Right lobe of liver (tissue), 6 donors: ENCODE measurements around the gene C9orf72. TPM values are rescaled to one million over a fixed set of nuclear protein-coding genes. Genes with fewer than 3 reads are reported as not detected.

Source experiments
- ATAC-seq, 4 donors: fragments of 200-7000 bp; cut with Tn5 transposase; one replicate each; pipeline ENCODE4 v1.9.1; 2020; ENCODE audit warnings: mild to moderate bottlenecking in 4 of 4, moderate library complexity in 4 of 4
- DNase-seq, 3 donors: peaks; one replicate each; pipeline ENCODE4 v3.0.0-alpha.2; 2020
- H3K27ac ChIP-seq, 3 donors: fragments of 200-600 bp; one replicate each; pipeline ENCODE4 v1.8.0; 2022
- H3K27me3 ChIP-seq, 2 donors: fragments of 200-600 bp; one replicate each; pipeline ENCODE4 v1.8.0; 2022
- H3K36me3 ChIP-seq, 4 donors: fragments of 200-600 bp; sonication (generic) in 1 of 4; one replicate each; pipeline versions ENCODE4 v1.5.1 to v1.8.0; 2017 to 2022; ENCODE audit warnings: control low read depth in 1 of 4
- H3K4me1 ChIP-seq, 4 donors: fragments of 200-600 bp; sonication (generic) in 1 of 4; one replicate each; pipeline versions ENCODE4 v1.5.1 to v1.8.0; 2017 to 2022; ENCODE audit warnings: control low read depth in 1 of 4
- H3K4me3 ChIP-seq, 3 donors: fragments of 200-600 bp; one replicate each; pipeline ENCODE4 v1.8.0; 2022
- H3K9me3 ChIP-seq, 4 donors: fragments of 200-600 bp; sonication (generic) in 1 of 4; one replicate each; pipeline versions ENCODE4 v1.5.1 to v1.8.0; 2017 to 2022; ENCODE audit warnings: control low read depth in 1 of 4
- POLR2A ChIP-seq: fragments of 450-650 bp; IDR thresholded peaks from one replicate; pipeline ENCODE4 v1.6.1; 2017; ENCODE audit warnings: antibody characterized with exemption, mild to moderate bottlenecking
- WGBS: methylation state at CpG from one replicate; pipeline ENCODE4 v1.1.6; 2018; ENCODE audit warnings: low coverage, low lambda C conversion rate; ENCODE audit not compliant: insufficient coverage; ENCODE audit errors: missing lambda C conversion rate; 5-methylcytosine and 5-hydroxymethylcytosine counted together
- intact Hi-C, 2 donors: fragments of 100-400 bp; cut with DNase I; formaldehyde crosslinking; loops; one replicate each; pipeline versions ENCODE4 v1.11.2 to v1.14.1; 2022
- total RNA-seq, 6 experiments: library from RNA; depleted of rRNA in 2 of 6; stranded (reverse); fragments of >200 nt in 2 of 6; fragmentation: NEBNext Ultra II Directional in 3 of 6; extraction: Animal tissue kit (Norgen Biotek cat#: 25700) in 3 of 6; gene quantifications; one replicate each; pipeline versions ENCODE4 v1.1.0 to v1.2.4, GENCODE V29; 2016 to 2023
- TF ChIP-seq, protein P1 (sequence below), 4 donors: fragments of 200-600 bp in 3 of 4; fragments of 450-650 bp in 1 of 4; IDR thresholded peaks; one replicate each; pipeline versions ENCODE4 v1.5.1 to v1.8.0; 2016 to 2022; ENCODE audit warnings: antibody characterized with exemption in 4 of 4, mild to moderate bottlenecking in 2 of 4
- donor health status: DM: no; HTN: yes; CAD: no.
- donor health status: DM: no; HTN: no; CAD: no.
- donor health status: DM: no; HTN: no; CAD: no.
- donor health status: DM: no; HTN: yes; CAD: no.
- donor health status: DM: no; HTN: yes; CAD: no.

Gene C9orf72
- total RNA-seq, 6 experiments from 2014 or later = 4.9 to 7.7 (median 6.8) TPM

DNA sequence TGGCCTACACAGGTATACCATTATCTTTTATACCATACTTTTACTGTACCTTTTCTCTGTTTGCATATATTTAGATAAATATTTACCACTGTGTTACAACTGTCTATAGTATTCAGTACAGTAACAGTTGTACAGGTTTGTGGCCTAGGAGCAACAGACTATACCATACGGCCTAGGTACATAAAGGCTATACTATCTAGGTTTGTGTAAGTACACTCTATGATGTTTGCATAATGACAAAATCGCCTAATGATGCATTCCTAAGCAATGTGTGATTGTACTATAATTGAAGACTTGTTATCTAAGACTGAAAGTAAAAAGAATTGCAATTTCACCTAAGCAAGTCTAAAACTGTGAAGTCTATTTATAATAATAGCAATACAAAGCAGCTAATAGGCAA, 3.9 kb downstream of the C9orf72 start:
- H3K27ac ChIP-seq = no peak overlapping the region
- H3K36me3 ChIP-seq = no peaks in the 10 kb centered on the region
- H3K4me1 ChIP-seq = peaks cover 0 to 31% (median 8%) of the 10 kb centered on the region in 4 donors
- H3K9me3 ChIP-seq = no peaks in the 10 kb centered on the region
- 63% methylated on average over 2 of the region's 2 CpGs for WGBS
- H3K27me3 ChIP-seq = no peaks in the 10 kb centered on the region
- no peak for ATAC-seq
- TF ChIP-seq, protein P1, sequence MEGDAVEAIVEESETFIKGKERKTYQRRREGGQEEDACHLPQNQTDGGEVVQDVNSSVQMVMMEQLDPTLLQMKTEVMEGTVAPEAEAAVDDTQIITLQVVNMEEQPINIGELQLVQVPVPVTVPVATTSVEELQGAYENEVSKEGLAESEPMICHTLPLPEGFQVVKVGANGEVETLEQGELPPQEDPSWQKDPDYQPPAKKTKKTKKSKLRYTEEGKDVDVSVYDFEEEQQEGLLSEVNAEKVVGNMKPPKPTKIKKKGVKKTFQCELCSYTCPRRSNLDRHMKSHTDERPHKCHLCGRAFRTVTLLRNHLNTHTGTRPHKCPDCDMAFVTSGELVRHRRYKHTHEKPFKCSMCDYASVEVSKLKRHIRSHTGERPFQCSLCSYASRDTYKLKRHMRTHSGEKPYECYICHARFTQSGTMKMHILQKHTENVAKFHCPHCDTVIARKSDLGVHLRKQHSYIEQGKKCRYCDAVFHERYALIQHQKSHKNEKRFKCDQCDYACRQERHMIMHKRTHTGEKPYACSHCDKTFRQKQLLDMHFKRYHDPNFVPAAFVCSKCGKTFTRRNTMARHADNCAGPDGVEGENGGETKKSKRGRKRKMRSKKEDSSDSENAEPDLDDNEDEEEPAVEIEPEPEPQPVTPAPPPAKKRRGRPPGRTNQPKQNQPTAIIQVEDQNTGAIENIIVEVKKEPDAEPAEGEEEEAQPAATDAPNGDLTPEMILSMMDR (IDR thresholded peaks at IDR 0.05) = no peak
- no peak for TF ChIP-seq POLR2A
- no peak overlapping the region for H3K4me3 ChIP-seq
- intact Hi-C loops = no loop called here
- no peak for DNase-seq

DNA sequence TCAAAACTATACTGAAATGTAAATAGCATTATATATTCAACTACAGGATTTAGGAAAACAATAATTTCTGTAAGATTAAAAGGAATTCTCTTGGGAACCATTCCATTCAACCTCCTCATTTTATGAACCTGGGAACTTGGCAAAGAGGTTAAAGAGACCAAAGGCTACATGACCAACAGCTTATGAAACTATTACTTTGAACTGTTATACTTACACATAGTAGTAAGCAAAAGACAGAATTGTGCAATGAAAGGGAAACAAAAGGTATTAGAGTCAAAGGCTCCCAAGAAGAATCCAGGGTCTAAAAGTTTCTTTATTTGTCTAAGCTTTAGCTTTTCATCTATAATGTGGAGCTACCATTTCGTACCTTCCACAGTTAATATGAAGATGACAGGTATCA, 7.2 kb downstream of the C9orf72 start:
- Histone ChIP-seq H3K4me1 (peaks cover 0 to 17% (median 2%) of the 10 kb centered on the region in 4 donors), H3K36me3 (peaks cover 0 to 9% (median 0%) of the 10 kb centered on the region in 4 donors), H3K27ac (peak overlapping the region in 2 of 3 donors; percentile 36 to 54), H3K27me3 (no peaks in the 10 kb centered on the region), H3K4me3 (no peak overlapping the region), H3K9me3 (no peaks in the 10 kb centered on the region)
- intact Hi-C loops = no loop called here
- DNase-seq (no peak), ATAC-seq (peak; percentile 89 to 98 (median 92))
- WGBS = 50% methylated on average over 1 of the region's 1 CpG
- TF ChIP-seq POLR2A = no peak
- TF ChIP-seq, protein P1 (IDR thresholded peaks at IDR 0.05) = no peak

DNA sequence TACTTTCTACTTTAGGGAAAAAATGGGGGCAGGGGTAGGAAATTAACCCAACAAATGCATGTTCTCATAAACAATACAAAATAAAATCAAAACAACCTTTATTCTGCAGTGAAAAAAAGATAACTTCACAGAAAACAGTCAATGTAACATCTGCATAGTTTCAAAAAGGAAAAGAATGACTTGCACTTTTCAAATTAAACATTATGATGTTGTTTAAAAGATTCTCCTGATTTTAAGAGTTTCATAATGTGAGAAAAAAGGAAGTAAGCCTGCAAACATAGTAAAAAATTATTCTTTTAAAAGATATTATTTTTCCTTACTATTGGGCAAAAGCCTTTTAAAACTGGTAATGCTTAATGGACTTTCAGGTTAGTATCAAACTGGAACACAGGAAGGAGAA, 7.6 kb downstream of the C9orf72 start:
- peaks cover 0 to 15% (median 1%) of the 10 kb centered on the region in 4 donors for H3K4me1 ChIP-seq
- H3K9me3 ChIP-seq = no peaks in the 10 kb centered on the region
- H3K4me3 ChIP-seq = no peak overlapping the region
- peak in 1 of 4 donors; percentile 14 for ATAC-seq
- no peak for TF ChIP-seq POLR2A
- H3K36me3 ChIP-seq = peaks cover 0 to 9% (median 0%) of the 10 kb centered on the region in 4 donors
- intact Hi-C loops = no loop called here
- no peaks in the 10 kb centered on the region for H3K27me3 ChIP-seq
- DNase-seq = no peak
- H3K27ac ChIP-seq = peak overlapping the region in 2 of 3 donors; percentile 36 to 54

DNA sequence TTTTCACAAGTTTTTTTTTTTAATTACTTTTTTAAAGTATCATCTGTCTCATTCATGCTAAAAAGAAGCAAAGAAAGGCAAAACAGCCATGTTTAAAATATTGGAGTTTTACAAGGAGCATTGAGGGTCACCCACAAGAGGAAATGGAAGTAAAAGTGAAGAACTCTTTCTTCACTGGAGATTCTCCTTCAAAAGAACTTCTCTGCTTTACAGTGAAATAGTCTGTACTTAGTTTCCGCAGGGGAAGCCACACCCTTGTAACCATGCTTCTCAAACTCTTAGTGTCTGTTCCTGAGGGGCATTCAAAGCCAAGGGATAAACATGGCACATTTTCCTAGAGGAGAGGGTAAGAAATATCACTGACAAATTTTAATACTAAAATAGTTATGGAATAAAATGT, 8.6 kb downstream of the C9orf72 start:
- TF ChIP-seq, protein P1 (IDR thresholded peaks at IDR 0.05) = no peak
- no peak for TF ChIP-seq POLR2A
- no peaks in the 10 kb centered on the region for H3K9me3 ChIP-seq
- peaks cover 0 to 15% (median 1%) of the 10 kb centered on the region in 4 donors for H3K4me1 ChIP-seq
- no peak overlapping the region for H3K4me3 ChIP-seq
- intact Hi-C loops = no loop called here
- DNase-seq = no peak
- WGBS = 75% methylated on average over 1 of the region's 1 CpG
- peak in 3 of 4 donors; percentile 45 to 51 (median 50) for ATAC-seq
- no peak overlapping the region for H3K27ac ChIP-seq
- H3K36me3 ChIP-seq = peaks cover 0 to 15% (median 0%) of the 10 kb centered on the region in 4 donors
- no peaks in the 10 kb centered on the region for H3K27me3 ChIP-seq

DNA sequence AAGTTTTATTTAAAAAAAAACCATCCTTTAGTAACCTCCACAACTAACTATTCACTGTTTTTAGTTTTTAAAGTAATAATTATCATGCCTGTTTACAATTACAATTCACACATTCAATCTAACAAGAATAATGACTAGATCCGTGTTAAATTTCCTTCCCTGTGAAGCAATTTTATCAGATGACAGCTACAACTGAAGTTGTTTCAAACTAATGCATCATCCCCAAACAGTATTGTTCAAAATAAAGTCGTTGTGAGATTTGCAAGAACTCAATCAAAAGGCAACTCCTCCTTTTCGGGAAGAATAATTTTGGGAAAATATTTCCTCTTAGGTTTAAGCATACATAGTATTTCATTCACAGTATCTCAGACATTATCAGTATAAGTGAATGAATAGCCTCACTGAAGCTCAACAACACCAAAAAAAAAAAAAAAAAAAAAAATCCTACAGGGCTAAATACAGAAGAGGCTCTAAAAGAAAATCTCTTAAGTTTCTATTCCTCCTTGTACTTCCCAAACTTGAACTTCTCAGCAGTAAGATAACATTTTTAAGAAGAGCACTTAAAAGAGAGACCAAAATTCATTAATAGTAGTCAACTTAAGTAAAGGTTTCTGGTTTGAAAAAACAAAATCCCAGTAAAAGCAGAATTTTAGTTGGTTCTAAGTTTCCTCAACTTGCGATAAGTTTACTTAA, 9.4 kb downstream of the C9orf72 start:
- H3K27ac ChIP-seq = no peak overlapping the region
- no peak for DNase-seq
- WGBS = 89% methylated on average over 4 of the region's 4 CpGs
- no peak for ATAC-seq
- peaks cover 0 to 15% (median 0%) of the 10 kb centered on the region in 4 donors for H3K4me1 ChIP-seq
- H3K36me3 ChIP-seq = peaks cover 0 to 15% (median under 1%) of the 10 kb centered on the region in 4 donors
- no peaks in the 10 kb centered on the region for H3K27me3 ChIP-seq
- no peak for TF ChIP-seq POLR2A
- TF ChIP-seq, protein P1 (IDR thresholded peaks at IDR 0.05) = no peak
- H3K9me3 ChIP-seq = no peaks in the 10 kb centered on the region
- H3K4me3 ChIP-seq = no peak overlapping the region
- intact Hi-C loops = no loop called here
